Measurements from ENCODE around the gene C19orf44. TPM values are rescaled to one million over a fixed set of nuclear protein-coding genes. Genes with fewer than 3 reads are reported as not detected.
"Not testable (repeated sequence)": the region's sequence is repeated elsewhere in the genome, so short reads cannot be mapped to it uniquely, and the experiment has no call there.

Gene C19orf44
- total RNA-seq, 4 donors from 2014 or later, result 13.4 to 19.0 (median 15.8) TPM

DNA sequence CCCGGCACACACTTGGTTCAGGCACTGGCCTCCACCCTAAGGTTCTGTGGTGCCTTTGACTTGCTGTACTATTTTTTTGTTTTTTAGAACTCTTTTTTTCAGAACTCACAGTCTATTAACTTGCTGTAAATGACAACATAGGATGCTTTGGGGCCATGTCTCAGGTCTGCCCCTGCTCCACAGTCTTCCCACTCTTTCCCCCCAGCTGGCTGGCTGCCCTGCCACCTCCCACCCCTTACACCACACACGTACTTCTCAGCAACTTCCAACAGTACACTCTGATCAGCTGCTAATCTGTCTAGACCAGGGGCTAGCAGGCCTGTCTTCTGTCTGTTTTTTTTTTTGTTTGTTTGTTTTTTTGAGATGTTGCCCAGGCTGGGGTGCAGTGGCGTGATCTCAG is 8.1 kb downstream of the C19orf44 start:
- no peaks in the 10 kb centered on the region for H3K9me3 ChIP-seq
- TF ChIP-seq EP300 (IDR thresholded peaks at IDR 0.05), result no peak
- TF ChIP-seq, protein P1, sequence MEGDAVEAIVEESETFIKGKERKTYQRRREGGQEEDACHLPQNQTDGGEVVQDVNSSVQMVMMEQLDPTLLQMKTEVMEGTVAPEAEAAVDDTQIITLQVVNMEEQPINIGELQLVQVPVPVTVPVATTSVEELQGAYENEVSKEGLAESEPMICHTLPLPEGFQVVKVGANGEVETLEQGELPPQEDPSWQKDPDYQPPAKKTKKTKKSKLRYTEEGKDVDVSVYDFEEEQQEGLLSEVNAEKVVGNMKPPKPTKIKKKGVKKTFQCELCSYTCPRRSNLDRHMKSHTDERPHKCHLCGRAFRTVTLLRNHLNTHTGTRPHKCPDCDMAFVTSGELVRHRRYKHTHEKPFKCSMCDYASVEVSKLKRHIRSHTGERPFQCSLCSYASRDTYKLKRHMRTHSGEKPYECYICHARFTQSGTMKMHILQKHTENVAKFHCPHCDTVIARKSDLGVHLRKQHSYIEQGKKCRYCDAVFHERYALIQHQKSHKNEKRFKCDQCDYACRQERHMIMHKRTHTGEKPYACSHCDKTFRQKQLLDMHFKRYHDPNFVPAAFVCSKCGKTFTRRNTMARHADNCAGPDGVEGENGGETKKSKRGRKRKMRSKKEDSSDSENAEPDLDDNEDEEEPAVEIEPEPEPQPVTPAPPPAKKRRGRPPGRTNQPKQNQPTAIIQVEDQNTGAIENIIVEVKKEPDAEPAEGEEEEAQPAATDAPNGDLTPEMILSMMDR (IDR thresholded peaks at IDR 0.05), result no peak
- DNase-seq (ENCODE audit: low spot score in 2 of 2), result no peak
- WGBS, 2 donors, result 78 to 80% methylated on average over 3 of the region's 3 CpGs
- H3K27ac ChIP-seq, result peak overlapping the region in 1 of 4 donors; percentile 22
- no peaks in the 10 kb centered on the region for H3K27me3 ChIP-seq
- H3K4me3 ChIP-seq, result no peak overlapping the region
- peaks cover 0 to 8% (median 0%) of the 10 kb centered on the region in 4 donors for H3K4me1 ChIP-seq
- peaks cover 0 to 78% (median 2%) of the 10 kb centered on the region in 3 donors for H3K36me3 ChIP-seq

DNA sequence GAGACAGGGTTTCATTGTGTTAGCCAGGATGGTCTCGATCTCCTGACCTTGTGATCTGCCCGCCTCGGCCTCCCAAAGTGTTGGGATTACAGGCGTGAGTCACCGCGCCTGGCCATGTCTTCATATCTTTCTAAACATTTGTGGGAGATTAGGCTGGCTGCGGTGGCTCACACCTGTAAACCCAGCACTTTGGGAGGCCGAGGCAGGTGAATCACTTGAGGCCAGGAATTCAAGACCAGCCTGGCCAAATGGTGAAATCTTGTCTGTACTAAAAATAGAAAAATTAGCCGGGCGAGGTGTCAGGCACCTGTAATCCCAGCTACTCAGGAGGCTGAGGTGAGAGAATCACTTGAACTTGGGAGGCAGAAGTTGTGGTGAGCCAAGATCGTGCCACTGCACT is 10.0 kb downstream of the C19orf44 start:
- H3K36me3 ChIP-seq, result peaks cover 0 to 75% (median 2%) of the 10 kb centered on the region in 3 donors
- peak overlapping the region in 1 of 4 donors; percentile 38 for H3K27ac ChIP-seq
- not testable (repeated sequence) for H3K27me3 ChIP-seq; H3K9me3 ChIP-seq; DNase-seq (ENCODE audit: low spot score in 2 of 2); H3K4me3 ChIP-seq
- peaks cover 0 to 24% (median 8%) of the 10 kb centered on the region in 4 donors for H3K4me1 ChIP-seq
- 92 to 97% methylated on average over 11 of the region's 11 CpGs for WGBS, 2 donors

DNA sequence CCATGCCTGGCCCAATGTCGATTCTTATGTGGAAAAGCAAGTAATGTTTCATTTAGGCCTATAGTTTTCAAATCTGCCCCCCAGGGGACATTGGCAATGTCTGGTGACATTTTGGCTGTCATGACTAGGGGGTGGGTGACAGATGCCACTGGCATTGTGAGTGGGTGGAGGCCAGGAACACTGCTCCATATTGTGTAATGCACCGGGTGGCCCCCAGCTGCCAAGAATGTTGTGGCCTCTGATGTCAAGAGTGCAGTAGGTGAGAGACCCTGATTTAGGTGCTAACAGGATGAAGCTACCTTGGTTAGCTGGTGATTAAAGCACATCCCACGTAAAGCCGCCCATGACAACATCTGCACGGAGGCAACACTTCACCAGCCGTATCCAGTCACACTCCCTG is 10.8 kb downstream of the C19orf44 start:
- Histone ChIP-seq H3K27ac (peak overlapping the region in 2 of 4 donors; percentile 38 to 83), H3K27me3 (no peaks in the 10 kb centered on the region), H3K4me1 (peaks cover 0 to 24% (median 8%) of the 10 kb centered on the region in 4 donors), H3K36me3 (peaks cover 0 to 71% (median 2%) of the 10 kb centered on the region in 3 donors), H3K9me3 (no peaks in the 10 kb centered on the region), H3K4me3 (no peak overlapping the region)
- WGBS, 2 donors, result 73 to 81% methylated on average over 6 of the region's 6 CpGs
- no peak for DNase-seq (ENCODE audit: low spot score in 2 of 2)
- TF ChIP-seq, protein P1 (IDR thresholded peaks at IDR 0.05), result no peak
- TF ChIP-seq EP300 (IDR thresholded peaks at IDR 0.05) (no peak), POLR2A (IDR thresholded peaks at IDR 0.05) (no peak)

DNA sequence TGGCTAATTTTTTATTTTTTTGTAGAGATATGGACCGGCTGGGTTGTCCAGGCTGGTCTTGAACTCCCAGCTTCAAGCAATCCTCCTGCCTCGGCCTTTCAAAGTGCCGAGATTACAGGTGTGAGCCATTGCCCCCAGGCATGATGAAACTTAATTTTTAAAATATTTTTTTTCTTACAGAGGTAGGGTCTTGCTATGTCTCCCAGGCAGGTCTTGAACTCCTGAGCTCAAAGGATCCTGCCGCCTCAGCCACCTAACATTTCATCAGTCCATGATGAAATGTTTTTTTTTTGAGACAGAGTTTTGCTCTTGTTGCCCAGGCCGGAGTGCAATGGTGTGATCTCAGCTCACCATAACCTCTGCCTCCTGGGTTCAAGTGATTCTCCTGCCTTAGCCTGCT is 12.4 kb downstream of the C19orf44 start:
- Histone ChIP-seq H3K4me3 (no peak overlapping the region), H3K4me1 (peaks cover 0 to 24% (median 8%) of the 10 kb centered on the region in 4 donors), H3K36me3 (peaks cover 0 to 69% (median 2%) of the 10 kb centered on the region in 3 donors), H3K9me3 (no peaks in the 10 kb centered on the region), H3K27me3 (no peaks in the 10 kb centered on the region), H3K27ac (peak overlapping the region in 3 of 4 donors; percentile 71 to 83 (median 83))
- WGBS, 2 donors, result 94 to 96% methylated on average over 5 of the region's 5 CpGs
- no peak for DNase-seq (ENCODE audit: low spot score in 2 of 2)
- no peak for TF ChIP-seq POLR2A (IDR thresholded peaks at IDR 0.05)
- no peak for TF ChIP-seq EP300 (IDR thresholded peaks at IDR 0.05)
- TF ChIP-seq, protein P1 (IDR thresholded peaks at IDR 0.05), result no peak

DNA sequence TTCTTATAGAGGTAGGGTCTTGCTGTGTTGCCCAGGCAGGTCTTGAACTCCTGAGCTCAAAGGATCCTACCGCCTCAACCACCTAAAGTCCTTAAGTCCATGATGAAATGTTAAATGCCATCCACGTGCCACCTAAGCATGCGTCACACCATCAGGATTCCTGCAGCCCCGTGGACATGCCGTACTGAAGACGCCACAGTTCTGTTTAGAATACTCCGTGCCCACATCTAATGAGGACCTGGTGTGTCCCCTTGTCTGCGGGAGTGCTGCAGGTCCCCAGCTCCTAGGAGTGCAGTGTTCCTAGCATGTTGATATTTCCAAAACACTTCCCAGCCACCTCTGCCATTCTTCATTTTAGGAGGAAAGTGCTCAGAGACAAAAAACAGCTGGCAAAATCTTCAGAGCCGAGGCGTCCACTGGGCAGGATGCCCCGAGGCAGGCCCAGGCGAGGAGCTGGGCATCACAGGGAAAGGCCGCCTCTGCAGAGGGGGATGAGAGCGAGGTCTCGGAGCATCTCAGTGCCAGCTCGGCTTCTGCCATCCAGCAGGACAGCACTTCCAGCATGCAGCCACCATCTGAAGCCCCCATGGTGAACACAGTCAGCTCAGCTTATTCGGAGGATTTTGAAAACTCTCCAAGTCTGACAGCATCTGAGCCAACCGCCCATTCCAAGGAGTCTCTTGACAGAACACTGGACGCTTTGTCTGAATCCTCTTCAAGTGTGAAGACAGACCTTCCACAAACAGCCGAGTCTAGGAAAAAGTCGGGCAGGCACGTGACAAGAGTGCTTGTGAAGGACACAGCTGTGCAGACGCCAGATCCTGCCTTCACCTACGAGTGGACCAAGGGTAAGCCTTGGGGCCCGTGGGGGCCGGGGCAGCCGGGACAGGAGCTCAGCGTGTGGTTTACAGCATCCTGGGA is 13.2 kb downstream of the C19orf44 start:
- H3K4me3 ChIP-seq, result peak overlapping the region in 1 of 4 donors; percentile 0
- TF ChIP-seq, protein P1 (IDR thresholded peaks at IDR 0.05), result no peak
- TF ChIP-seq EP300 (IDR thresholded peaks at IDR 0.05), result peak in 1 of 2 donors; percentile 64
- peaks cover 0 to 69% (median 2%) of the 10 kb centered on the region in 3 donors for H3K36me3 ChIP-seq
- peak; percentile 68 to 71 for DNase-seq (ENCODE audit: low spot score in 2 of 2)
- peak overlapping the region; percentile 71 to 83 (median 78) for H3K27ac ChIP-seq
- H3K9me3 ChIP-seq, result no peaks in the 10 kb centered on the region
- H3K4me1 ChIP-seq, result peaks cover 0 to 24% (median 8%) of the 10 kb centered on the region in 4 donors
- WGBS, 2 donors, result 50% methylated on average over 28 of the region's 28 CpGs
- no peaks in the 10 kb centered on the region for H3K27me3 ChIP-seq

DNA sequence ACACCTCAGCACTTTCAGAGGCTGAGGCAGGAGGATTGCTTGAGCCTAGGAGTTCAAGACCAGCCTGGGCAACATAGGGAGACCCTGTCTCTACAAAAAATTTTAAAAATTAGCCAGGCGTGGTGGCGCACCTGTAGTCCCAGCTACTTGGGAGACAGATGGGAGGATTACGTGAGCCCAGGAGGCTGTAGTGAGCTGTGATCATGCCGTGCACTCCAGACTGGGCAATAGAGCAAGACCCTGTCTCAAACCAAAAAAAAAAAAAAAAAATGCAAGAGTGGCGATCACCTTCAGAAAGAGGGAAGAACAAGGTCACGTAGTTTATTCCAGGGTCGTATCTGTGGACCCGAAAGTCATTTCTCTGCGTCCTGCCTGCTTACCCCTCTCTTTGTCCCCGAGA is 16.4 kb downstream of the C19orf44 start:
- 92 to 93% methylated on average over 10 of the region's 10 CpGs for WGBS, 2 donors
- not testable (repeated sequence) for H3K27ac ChIP-seq; H3K9me3 ChIP-seq; H3K4me3 ChIP-seq; H3K27me3 ChIP-seq; DNase-seq (ENCODE audit: low spot score in 2 of 2)
- Histone ChIP-seq H3K4me1 (peaks cover 0 to 24% (median 8%) of the 10 kb centered on the region in 4 donors), H3K36me3 (peaks cover 0 to 75% (median 5%) of the 10 kb centered on the region in 3 donors)

Measured in tibial nerve (tissue), 4 donors.